H1 (cell line): Measurements from ENCODE around the gene VPS25. TPM values are rescaled to one million over a fixed set of nuclear protein-coding genes. Genes with fewer than 3 reads are reported as not detected.

Source experiments
- BACH1 ChIP-seq: IDR thresholded peaks from 2 replicates; pipeline ENCODE4 v1.6.1; 2012; ENCODE audit warnings: low read length, improper control_type of control experiment
- CBX5 ChIP-seq: fragments of 300-800, 300-1000 bp; sonication (generic); IDR thresholded peaks from 2 replicates; pipeline ENCODE4 v1.7.1; 2016; ENCODE audit warnings: antibody characterized with exemption, low read length, low read depth
- CBX8 ChIP-seq: fragments of 300-800, 300-1000 bp; sonication (generic); IDR thresholded peaks from 2 replicates; pipeline ENCODE4 v1.7.1; 2016; ENCODE audit warnings: low read depth, low read length, borderline replicate concordance
- CREB1 ChIP-seq: IDR thresholded peaks from 2 replicates; pipeline ENCODE4 v1.6.1; 2012; ENCODE audit warnings: inconsistent platforms
- CTBP2 ChIP-seq: IDR thresholded peaks from 2 replicates; pipeline ENCODE4 v1.7.0; 2011; ENCODE audit warnings: borderline replicate concordance, mild to moderate bottlenecking, moderate library complexity, mixed read lengths, low read length; ENCODE audit not compliant: insufficient read depth, insufficient read length
- MAFK ChIP-seq: IDR thresholded peaks from 2 replicates; pipeline ENCODE4 v1.6.1; 2012; ENCODE audit warnings: low read depth, mild to moderate bottlenecking, improper control_type of control experiment, low read length
- RFX5 ChIP-seq: IDR thresholded peaks from 2 replicates; pipeline ENCODE4 v1.6.1; 2011; ENCODE audit warnings: low read depth, low read length, improper control_type of control experiment, borderline replicate concordance
- TEAD4 ChIP-seq: IDR thresholded peaks from 2 replicates; pipeline ENCODE4 v1.6.1; 2012; ENCODE audit warnings: low read depth, low read length, inconsistent platforms, mixed read lengths
- polyA plus RNA-seq, 7 experiments: library from polyadenylated mRNA; depleted of rRNA in 3 of 7; stranded (reverse) in 5 of 7; unstranded in 2 of 7; fragments of >200 nt in 5 of 7; fragments of 200-250 nt in 2 of 7; gene quantifications; 1 replicate in 5 of 7; 2 replicates in 1 of 7; 4 replicates in 1 of 7; pipeline versions ENCODE4 v1.2.1 to v1.2.3, GENCODE V29; 2011 to 2013; ENCODE audit warnings: missing spikeins in 2 of 7, mixed read lengths in 2 of 7
- total RNA-seq: library from RNA; stranded (reverse); fragmentation: NEBNext Ultra II Directional; extraction: Animal tissue kit (Norgen Biotek cat#: 25700); gene quantifications from 2 replicates; pipeline ENCODE4 v1.2.1, GENCODE V29; 2021
- TF ChIP-seq, protein P1 (sequence below), 3 experiments: IDR thresholded peaks; 1 replicate in 2 of 3; 2 replicates in 1 of 3; pipeline versions ENCODE4 v1.5.1 to v1.6.1; 2011; ENCODE audit warnings: low read length in 3 of 3, mild to moderate bottlenecking in 3 of 3, inconsistent platforms in 2 of 3, low read depth in 1 of 3, moderate library complexity in 1 of 3; ENCODE audit not compliant: insufficient read depth in 1 of 3; ENCODE audit errors: control extremely low read depth in 1 of 3

The VPS25 gene
- total and polyA plus RNA-seq, 2 of the 8 experiments (the other 6 are each of a cell fraction or from before 2014, with no cell fraction given), result 88.2 to 188 TPM

DNA sequence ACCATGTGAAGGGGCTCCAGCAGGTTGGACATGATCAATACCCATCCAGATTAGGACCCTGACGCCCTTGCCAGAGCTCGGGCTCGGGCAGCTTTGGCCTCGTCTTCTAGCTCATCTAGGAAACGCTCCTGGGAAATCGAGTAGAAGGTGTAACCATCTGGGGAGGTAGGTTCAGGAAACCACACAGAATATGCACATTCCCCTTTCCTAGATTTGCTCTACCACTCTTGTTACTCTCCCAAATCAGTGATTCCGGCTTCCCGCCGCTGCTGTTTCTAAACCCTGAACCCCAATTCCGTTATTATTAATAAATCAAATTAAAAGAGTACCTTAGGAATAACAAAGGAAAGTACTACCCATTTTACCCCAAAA, 24.7 kb downstream of the VPS25 start (continued):
- TF ChIP-seq, protein P1, sequence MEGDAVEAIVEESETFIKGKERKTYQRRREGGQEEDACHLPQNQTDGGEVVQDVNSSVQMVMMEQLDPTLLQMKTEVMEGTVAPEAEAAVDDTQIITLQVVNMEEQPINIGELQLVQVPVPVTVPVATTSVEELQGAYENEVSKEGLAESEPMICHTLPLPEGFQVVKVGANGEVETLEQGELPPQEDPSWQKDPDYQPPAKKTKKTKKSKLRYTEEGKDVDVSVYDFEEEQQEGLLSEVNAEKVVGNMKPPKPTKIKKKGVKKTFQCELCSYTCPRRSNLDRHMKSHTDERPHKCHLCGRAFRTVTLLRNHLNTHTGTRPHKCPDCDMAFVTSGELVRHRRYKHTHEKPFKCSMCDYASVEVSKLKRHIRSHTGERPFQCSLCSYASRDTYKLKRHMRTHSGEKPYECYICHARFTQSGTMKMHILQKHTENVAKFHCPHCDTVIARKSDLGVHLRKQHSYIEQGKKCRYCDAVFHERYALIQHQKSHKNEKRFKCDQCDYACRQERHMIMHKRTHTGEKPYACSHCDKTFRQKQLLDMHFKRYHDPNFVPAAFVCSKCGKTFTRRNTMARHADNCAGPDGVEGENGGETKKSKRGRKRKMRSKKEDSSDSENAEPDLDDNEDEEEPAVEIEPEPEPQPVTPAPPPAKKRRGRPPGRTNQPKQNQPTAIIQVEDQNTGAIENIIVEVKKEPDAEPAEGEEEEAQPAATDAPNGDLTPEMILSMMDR (IDR thresholded peaks at IDR 0.05; ENCODE audit: control extremely low read depth in 1 of 3, insufficient read depth in 1 of 3, low read depth in 1 of 3, low read length in 3 of 3), result no peak
- TF ChIP-seq RFX5, result no peak
- no peak for TF ChIP-seq CBX5
- no peak for TF ChIP-seq CTBP2
- no peak for TF ChIP-seq CREB1
- no peak for TF ChIP-seq MAFK
- no peak for TF ChIP-seq TEAD4
- TF ChIP-seq BACH1, result no peak
- TF ChIP-seq CBX8, result no peak
